HG03066 (cell line): Measurements from ENCODE around the gene SUSD2.
"Not testable (repeated sequence)": the region's sequence is repeated elsewhere in the genome, so short reads cannot be mapped to it uniquely, and the experiment has no call there.

ENCODE experiments used
- ATAC-seq: cut with Tn5 transposase; IDR thresholded peaks from one replicate; pipeline ENCODE4 v1.9.1; 2021; ENCODE audit warnings: low read depth; ENCODE audit not compliant: unreplicated experiment

Gene SUSD2

GRCh38 chr22:24176040-24176439 is 5.2 kb upstream of the SUSD2 start:
- ATAC-seq, result no peak

DNA sequence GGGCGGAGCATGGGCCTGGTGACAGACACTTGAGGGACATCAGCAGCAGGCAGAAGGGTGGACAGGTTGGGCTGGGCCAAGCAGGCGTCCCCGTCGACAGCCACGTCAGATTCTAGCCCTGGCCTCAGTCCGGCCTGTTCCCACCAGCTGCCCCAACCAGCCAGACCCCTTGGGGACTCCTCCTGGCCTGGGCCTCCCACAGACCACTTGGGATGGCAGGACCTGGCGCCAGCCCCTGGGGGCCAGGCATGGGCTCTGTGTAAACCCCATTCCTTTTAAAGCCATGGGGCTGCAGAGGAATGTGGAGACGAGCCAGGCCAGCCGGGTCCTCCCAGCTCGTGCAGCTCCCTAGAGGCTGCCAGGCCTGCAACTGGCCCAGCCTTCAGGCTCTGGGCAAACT is 4.7 kb upstream of the SUSD2 start:
- ATAC-seq, result no peak

DNA sequence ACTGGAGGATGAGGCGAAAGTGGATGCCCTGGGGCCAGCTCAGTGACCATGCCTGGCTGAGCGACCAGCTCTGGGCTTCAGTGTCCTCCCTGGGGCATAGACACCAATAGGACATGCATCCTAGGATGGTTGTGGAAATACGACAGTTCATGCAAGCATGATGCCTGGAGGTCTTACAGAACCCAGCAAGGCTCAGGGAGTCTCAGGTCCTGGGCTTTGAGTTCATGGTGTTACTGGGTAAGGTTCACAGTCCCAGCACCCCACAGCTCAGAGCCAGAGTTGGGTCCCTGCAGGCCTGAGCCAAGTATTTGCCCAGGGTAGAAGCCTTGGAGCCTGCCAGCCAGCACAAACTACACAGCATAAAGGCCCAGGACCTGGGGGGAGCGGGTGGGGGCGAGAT is 4.2 kb upstream of the SUSD2 start:
- ATAC-seq, result no peak

- no peak for ATAC-seq
Measured at GRCh38 chr22:24177456-24177855, 3.8 kb upstream of the SUSD2 start.

GRCh38 chr22:24178021-24178431 is 3.3 kb upstream of the SUSD2 start:
- ATAC-seq, result no peak

DNA sequence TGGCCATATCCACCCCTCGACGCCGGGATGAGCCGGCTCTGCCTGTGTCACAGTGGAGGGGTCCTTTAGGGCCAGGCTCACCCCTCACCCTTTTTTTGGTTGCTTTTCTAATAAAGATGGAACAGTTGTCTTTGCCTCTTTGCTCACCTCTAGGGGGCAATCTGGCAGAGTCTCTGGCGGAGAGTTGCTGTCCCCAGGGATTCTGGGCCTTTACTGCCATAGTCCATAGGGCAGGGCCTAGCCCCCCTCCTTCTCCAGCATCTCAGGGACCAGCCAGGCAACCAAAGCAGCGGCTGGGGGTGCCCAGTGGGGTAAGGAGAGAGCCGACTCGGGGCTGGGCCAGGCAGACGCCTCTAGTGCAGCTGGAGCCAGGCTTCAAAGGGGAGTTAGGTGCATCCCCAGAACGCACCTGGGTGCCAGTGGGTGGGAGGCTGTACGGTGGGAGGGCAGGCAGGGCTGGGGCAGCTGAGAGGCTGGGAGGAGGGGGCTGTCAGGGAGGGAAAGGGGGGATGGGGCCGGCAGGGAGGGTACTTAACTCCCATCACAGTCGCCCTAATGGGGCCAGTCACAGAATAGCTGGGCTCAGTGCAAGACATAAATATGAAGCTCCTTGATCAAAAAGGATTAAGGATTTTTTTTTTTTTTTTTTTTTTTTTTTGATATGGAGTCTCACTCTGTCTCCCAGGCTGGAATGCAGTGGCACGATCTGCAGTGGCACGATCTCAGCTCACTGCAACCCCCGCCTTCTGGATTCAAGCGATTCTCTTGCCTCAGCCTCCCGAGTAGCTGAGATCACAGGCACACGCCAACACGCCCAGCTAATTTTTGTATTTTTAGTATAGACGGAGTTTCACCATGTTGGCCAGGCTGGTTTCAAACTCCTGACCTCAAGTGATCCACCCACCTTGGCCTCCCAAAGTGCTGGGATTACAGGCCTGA is 2.5 kb upstream of the SUSD2 start:
- no peak for ATAC-seq

GRCh38 chr22:24179478-24180210 is 1.6 kb upstream of the SUSD2 start:
- ATAC-seq, result no peak

DNA sequence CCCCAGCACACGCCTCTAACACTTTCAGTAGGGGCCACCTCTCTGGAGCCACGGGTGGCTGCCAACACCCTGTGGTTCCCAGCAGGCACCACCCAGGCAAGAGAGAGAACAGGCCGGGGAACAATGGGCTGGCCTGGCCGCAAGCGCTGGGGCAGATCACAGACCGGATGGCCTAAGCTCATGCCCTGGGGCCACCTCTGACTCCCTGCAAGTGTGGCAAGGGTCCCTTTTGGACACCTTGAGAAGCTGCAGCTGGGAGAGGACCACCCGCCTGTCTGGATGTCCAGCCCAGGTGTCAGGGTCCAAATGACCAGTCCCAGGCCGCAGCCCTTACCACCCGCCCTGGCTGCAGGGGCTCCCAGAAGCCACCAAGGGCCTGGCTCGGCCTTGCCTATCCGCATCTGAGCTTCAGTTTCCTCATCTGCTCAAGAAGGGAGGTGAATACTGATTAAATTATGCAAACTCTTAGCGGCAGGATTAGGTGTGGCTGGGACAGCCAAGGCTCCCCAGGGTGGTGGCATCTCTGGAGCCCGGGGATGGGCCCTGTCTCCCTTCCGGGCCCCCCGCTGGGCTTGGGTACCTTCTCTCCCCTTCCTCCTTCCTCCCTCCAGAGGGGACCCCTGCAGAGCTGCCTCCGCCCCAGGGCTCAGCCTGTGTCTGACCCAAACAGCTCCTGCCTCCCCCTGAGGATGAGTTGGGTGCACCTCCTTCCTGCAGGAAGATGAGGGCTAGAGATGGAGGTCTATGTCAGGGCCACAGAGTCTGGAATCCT is 785 bp upstream of the SUSD2 start:
- ATAC-seq, result no peak

- ATAC-seq, result no peak
Measured at GRCh38 chr22:24181996-24182899, 961 bp downstream of the SUSD2 start.

DNA sequence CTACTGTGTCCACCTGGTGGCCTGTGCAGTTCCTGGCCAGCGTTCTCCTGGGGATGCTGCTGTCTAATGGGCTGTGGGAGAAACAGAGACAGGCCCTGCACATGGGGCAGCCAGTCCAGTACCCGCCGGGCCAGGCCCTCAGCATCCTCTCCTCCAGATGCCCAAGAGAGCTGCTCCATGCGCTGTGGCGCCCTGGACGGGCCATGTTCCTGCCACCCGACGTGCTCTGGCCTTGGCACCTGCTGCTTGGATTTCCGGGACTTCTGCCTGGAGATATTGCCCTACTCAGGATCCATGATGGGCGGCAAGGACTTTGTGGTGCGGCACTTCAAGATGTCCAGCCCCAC is 1.6 kb downstream of the SUSD2 start:
- ATAC-seq, result not testable (repeated sequence)

- no peak for ATAC-seq
Measured at GRCh38 chr22:24183321-24184031, 2.2 kb downstream of the SUSD2 start.

DNA sequence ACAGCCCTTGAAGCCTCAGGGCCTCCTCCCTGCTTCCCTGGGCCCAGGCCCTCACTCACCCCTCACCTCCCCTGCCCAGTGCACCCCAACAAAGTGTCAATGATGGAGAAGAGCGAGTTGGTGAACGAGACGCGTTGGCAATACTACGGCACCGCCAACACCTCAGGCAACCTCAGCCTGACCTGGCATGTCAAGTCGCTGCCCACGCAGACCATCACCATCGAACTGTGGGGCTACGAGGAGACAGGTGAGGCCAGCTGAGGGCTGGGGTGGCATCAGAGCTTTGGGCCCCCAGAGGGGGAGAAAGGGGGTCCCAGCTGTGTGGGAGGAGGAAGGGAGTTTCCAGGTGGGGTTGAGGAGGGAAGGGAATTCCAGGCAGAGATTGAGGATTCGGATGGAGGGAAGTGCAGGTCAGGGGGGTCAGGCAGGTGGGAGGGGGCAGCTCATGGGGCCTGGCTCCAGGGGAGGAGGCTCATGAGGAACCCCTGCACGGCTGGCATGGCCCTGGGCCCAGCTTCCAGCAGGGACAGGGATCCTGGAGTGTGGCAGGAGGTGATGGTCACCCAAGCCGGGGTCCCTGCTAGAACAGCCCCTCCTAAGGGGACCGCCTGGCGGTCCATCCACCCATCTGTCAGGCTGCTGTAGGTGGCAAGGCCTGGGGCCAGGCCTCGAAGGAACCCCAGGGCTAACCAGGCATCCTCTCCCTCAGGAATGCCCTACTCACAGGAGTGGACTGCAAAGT is 2.9 kb downstream of the SUSD2 start:
- no peak for ATAC-seq

- ATAC-seq, result no peak
Measured at GRCh38 chr22:24185001-24185500, 3.8 kb downstream of the SUSD2 start.

DNA sequence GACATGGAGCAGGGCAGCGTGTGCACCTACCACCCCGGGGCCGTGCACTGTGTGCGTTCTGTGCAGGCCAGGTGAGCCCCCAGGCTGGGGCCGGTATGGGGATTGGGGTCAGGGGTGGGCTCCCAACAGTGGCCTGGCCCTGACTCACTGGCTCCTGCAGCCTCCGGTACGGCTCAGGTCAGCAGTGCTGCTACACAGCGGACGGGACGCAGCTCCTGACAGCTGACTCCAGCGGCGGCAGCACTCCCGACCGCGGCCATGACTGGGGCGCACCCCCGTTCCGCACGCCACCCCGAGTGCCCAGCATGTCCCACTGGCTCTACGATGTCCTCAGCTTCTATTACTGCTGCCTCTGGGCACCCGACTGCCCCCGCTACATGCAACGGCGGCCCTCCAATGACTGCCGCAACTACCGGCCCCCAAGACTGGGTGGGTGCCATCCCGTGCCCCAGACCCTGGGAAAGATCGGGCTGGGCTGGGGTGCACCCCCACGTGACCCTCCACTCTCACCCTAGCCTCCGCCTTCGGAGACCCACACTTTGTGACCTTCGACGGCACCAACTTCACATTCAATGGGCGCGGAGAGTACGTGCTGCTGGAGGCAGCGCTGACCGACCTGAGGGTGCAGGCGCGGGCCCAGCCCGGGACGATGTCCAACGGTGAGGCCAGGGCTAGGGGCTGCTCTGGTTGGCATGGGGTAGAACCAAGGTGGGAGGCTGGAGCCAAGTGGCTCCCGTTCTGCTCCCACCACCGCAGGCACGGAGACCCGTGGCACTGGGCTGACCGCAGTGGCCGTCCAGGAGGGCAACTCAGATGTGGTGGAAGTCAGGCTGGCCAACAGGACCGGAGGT is 4.4 kb downstream of the SUSD2 start:
- no peak for ATAC-seq

- no peak for ATAC-seq
Measured at GRCh38 chr22:24186352-24186740, 5.1 kb downstream of the SUSD2 start.

GRCh38 chr22:24186892-24187670 is 5.8 kb downstream of the SUSD2 start:
- no peak for ATAC-seq
